Esophagus squamous epithelium (tissue), 5 donors: Measurements from ENCODE around the gene GPR137. TPM values are rescaled to one million over a fixed set of nuclear protein-coding genes. Genes with fewer than 3 reads are reported as not detected.
A peak's percentile ranks its signal among the peaks of the same experiment; 100 is the strongest.

ENCODE experiments used
- DNase-seq: peaks from one replicate; lab custom pipeline; 2025; lab: John Stamatoyannopoulos, UW
- H3K27ac ChIP-seq, 4 donors: fragments of 200-600 bp; sonication (generic); one replicate each; pipeline ENCODE4 v1.5.1; 2016 to 2019; ENCODE audit warnings: mild to moderate bottlenecking in 1 of 4
- H3K27me3 ChIP-seq, 4 donors: fragments of 200-600 bp; sonication (generic); 1 replicate in 3 of 4; 2 replicates in 1 of 4; pipeline versions ENCODE4 v1.5.1 to v1.6.0; 2017 to 2021; ENCODE audit warnings: antibody characterized with exemption in 1 of 4
- H3K36me3 ChIP-seq, 3 donors: fragments of 200-600 bp; sonication (generic); one replicate each; pipeline ENCODE4 v1.5.1; 2016 to 2019
- H3K4me1 ChIP-seq, 3 donors: fragments of 200-600 bp; sonication (generic); one replicate each; pipeline ENCODE4 v1.5.1; 2017 to 2019
- H3K4me3 ChIP-seq, 4 donors: fragments of 200-600 bp; sonication (generic); 1 replicate in 3 of 4; 2 replicates in 1 of 4; pipeline ENCODE4 v1.5.1; 2016 to 2019; ENCODE audit warnings: mild to moderate bottlenecking in 2 of 4, moderate library complexity in 1 of 4
- H3K9me3 ChIP-seq, 3 donors: fragments of 200-600 bp; sonication (generic); one replicate each; pipeline ENCODE4 v1.5.1; 2016 to 2019
- POLR2A ChIP-seq, 4 donors: fragments of 450-650 bp; IDR thresholded peaks; one replicate each; pipeline ENCODE4 v1.6.1; 2017; ENCODE audit warnings: antibody characterized with exemption in 4 of 4, mild to moderate bottlenecking in 4 of 4, moderate library complexity in 3 of 4
- WGBS, 2 donors: methylation state at CpG; one replicate each; pipeline ENCODE4 v1.1.5; 2018; 5-methylcytosine and 5-hydroxymethylcytosine counted together
- intact Hi-C: fragments of 100-400 bp; cut with DNase I; formaldehyde crosslinking; loops from one replicate; pipeline ENCODE4 v1.15.0; 2022
- total RNA-seq, 4 donors: library from RNA; depleted of rRNA; stranded (reverse); fragments of >200 nt; gene quantifications; one replicate each; pipeline ENCODE4 v1.1.0, GENCODE V29; 2016
- TF ChIP-seq, protein P1 (sequence below), 6 experiments: fragments of 450-650 bp in 4 of 6; fragments of 200-600 bp in 2 of 6; sonication (generic) in 2 of 6; IDR thresholded peaks; one replicate each; pipeline ENCODE4 v1.5.1; 2016 to 2019; ENCODE audit warnings: antibody characterized with exemption in 6 of 6, mild to moderate bottlenecking in 4 of 6, moderate library complexity in 4 of 6
- donor health status: DM: yes; HTN: yes; CAD: no.

The GPR137 gene
- total RNA-seq, 4 donors from 2014 or later = 17.5 to 19.9 (median 19.2) TPM

DNA sequence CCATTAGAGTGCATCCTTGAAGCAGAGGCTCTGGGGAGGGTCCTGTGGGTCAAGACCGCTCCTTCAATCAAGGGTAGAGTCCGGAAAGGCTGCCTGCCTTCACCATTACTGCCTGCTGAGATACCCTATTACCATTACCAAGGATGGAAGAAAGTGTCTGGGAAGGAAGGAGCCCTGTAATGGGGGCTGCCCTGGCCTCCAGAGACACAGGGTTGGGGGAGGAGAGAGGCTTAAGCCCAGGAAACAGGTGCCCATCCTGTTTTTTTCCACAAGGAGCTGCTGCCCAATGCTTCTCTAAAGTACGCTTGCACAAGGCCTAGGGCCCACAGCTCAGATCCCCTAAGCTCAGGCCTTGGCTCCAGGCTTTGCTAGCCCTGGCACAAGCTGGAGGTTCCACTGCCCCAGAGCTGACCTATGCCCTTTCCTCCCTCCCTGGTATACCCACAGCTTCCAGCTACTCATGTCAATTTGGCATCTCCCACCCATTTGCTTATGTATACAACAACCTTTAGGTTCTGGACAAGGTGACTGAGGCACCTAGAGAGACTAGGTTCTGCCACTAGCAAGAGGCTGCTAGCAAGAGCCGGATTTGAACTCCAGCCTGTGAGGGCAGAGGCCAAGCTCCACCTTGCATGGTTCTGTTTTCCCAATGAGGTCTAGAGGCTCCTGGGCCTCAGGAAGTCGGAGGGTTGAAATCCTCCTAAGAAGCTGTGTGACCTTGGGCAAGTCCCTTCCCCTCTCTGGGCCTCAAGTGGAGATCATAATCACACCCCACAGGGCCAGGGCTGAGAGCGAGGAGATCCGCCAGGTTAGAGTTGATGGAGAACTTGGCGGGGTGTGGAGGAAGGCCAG lies 35.9 kb upstream of the GPR137 start:
- Histone ChIP-seq H3K27ac (no peak overlapping the region), H3K4me1 (peaks cover 41 to 75% (median 55%) of the 10 kb centered on the region in 3 donors), H3K4me3 (no peak overlapping the region), H3K27me3 (no peaks in the 10 kb centered on the region), H3K9me3 (no peaks in the 10 kb centered on the region), H3K36me3 (peaks cover 0 to 13% (median 6%) of the 10 kb centered on the region in 3 donors)
- DNase-seq = no peak
- 83 to 93% methylated on average over 3 to 4 of the region's 8 CpGs for WGBS, 2 donors
- TF ChIP-seq POLR2A (IDR thresholded peaks at IDR 0.05) = no peak
- TF ChIP-seq, protein P1, sequence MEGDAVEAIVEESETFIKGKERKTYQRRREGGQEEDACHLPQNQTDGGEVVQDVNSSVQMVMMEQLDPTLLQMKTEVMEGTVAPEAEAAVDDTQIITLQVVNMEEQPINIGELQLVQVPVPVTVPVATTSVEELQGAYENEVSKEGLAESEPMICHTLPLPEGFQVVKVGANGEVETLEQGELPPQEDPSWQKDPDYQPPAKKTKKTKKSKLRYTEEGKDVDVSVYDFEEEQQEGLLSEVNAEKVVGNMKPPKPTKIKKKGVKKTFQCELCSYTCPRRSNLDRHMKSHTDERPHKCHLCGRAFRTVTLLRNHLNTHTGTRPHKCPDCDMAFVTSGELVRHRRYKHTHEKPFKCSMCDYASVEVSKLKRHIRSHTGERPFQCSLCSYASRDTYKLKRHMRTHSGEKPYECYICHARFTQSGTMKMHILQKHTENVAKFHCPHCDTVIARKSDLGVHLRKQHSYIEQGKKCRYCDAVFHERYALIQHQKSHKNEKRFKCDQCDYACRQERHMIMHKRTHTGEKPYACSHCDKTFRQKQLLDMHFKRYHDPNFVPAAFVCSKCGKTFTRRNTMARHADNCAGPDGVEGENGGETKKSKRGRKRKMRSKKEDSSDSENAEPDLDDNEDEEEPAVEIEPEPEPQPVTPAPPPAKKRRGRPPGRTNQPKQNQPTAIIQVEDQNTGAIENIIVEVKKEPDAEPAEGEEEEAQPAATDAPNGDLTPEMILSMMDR (IDR thresholded peaks at IDR 0.05) = no peak
- intact Hi-C loops = no loop called here

DNA sequence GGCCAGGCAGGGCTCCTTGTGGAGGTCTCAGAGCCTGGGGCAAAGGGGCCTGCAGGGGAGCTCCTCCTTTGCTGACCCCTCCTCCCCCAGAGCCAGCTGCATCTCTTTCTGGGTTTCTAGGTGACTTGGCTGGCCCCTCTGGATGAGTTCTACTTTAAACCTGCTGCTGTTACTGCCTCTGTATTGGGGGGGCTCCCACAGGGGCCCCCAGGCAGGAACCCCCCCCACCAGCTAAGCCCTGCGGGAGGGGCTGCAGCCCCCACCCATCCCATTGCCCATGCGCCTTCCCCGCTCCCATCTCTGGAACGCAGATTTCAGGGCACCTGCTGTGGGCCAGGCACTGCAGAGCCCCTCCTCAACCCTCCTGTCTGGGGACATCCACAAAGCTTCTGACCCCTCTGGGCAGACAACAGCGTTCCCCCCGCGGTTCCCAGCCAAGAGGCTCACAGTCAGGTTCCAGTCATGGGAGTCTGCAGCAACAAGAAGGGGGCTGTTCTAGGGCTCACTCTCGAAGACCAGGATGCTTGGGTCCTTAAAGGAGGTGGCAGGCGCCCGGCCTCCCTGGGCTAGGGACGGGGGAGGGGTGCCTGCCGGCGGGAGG lies 35.1 kb upstream of the GPR137 start:
- Histone ChIP-seq H3K27me3 (no peaks in the 10 kb centered on the region), H3K4me3 (peak overlapping the region; percentile 73 to 94 (median 76)), H3K27ac (peak overlapping the region; percentile 81 to 91 (median 89)), H3K9me3 (no peaks in the 10 kb centered on the region), H3K4me1 (peaks cover 33 to 68% (median 48%) of the 10 kb centered on the region in 3 donors), H3K36me3 (peaks cover 0 to 17% (median 11%) of the 10 kb centered on the region in 3 donors)
- intact Hi-C loops = no loop called here
- no peak for DNase-seq
- TF ChIP-seq POLR2A (IDR thresholded peaks at IDR 0.05) = no peak
- TF ChIP-seq, protein P1 (IDR thresholded peaks at IDR 0.05) = no peak
- no CpG with 5 or more reads among the region's 13 CpGs for WGBS, 2 donors

DNA sequence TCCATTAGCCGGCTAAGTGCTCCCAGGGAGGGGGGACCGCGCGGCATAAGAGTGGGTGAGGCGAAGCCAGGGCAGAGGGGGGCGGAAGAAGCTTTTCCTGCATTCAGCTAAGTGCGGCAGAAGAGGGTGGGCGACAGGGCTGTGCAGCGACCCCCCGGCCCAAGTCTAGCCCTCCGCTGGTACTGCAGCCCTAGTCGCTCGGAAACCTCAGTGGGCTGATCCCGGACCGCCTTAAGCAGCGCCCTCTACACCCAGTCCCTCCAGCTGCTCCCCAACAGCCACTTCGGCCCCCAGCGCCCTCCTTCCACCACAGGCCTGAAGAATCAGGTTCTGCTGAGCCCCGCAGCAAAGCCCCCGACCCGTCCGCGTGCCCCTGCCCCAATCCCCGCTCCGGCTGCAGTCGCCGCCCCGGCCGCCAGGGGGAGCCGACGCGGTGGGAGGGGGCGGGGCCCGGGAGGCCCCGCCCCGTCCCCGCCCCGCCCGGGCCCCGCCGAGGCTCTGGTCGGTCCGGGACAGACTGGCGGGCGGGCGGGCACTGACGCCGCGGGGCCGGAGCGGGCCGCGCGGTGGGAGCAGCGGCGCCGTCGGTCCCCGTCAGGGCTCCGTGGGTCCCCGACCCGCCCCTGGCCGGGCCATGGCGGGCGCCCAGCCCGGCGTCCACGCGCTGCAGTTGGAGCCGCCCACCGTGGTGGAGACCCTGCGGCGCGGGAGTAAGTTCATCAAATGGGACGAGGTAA lies 34.5 kb upstream of the GPR137 start, which contains the start of gene PLCB3:
Gene PLCB3 (plus strand): TSS at position 515 of the 737 bp plus-strand sequence. CDS start 120 bp downstream, at position 635.
- Histone ChIP-seq H3K4me3 (peak within 1 kb of the TSS; percentile 73 to 94 (median 76)), H3K27me3 (no peaks in the 10 kb centered on the region), H3K4me1 (peaks cover 29 to 67% (median 44%) of the 10 kb centered on the region in 3 donors), H3K36me3 (peaks cover 4 to 24% (median 13%) of the 10 kb centered on the region in 3 donors), H3K9me3 (no peaks in the 10 kb centered on the region), H3K27ac (peak within 1 kb of the TSS; percentile 81 to 91 (median 89))
- TF ChIP-seq POLR2A (IDR thresholded peaks at IDR 0.05) = peak in 3 of 4 donors; percentile 24 to 73 (median 38)
- TF ChIP-seq, protein P1 (IDR thresholded peaks at IDR 0.05) = peak; percentile 69 to 96 (median 90)
- intact Hi-C loops = no loop called here
- no peak for DNase-seq
- WGBS, 2 donors = 0% methylated on average over 1 of the region's 75 CpGs; no CpG with 5 or more reads in 1 of the 2 donors

DNA sequence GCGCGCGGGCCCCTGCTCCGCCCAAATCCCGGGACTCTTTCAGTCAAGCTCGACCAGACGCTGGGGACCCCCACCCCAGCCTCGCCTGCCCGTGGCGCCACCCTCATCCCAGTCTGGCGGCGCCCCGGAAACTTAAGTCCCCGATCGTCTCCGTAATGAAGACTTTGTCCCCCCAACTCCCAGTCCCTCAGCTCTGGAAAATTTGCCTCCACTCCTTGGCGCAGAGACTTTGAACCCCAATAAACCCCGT lies 34.0 kb upstream of the GPR137 start:
- 0% methylated on average over 5 to 6 of the region's 18 CpGs for WGBS, 2 donors
- Histone ChIP-seq H3K9me3 (no peaks in the 10 kb centered on the region), H3K27me3 (no peaks in the 10 kb centered on the region), H3K4me3 (peak overlapping the region; percentile 73 to 94 (median 76)), H3K36me3 (peaks cover 9 to 29% (median 13%) of the 10 kb centered on the region in 3 donors), H3K4me1 (peaks cover 29 to 71% (median 44%) of the 10 kb centered on the region in 3 donors), H3K27ac (peak overlapping the region; percentile 81 to 91 (median 89))
- no peak for TF ChIP-seq POLR2A (IDR thresholded peaks at IDR 0.05)
- TF ChIP-seq, protein P1 (IDR thresholded peaks at IDR 0.05) = no peak
- intact Hi-C loops = no loop called here
- DNase-seq = no peak
